B cell (primary cell): ENCODE data around the gene PIMREG. TPM values are rescaled to one million over a fixed set of nuclear protein-coding genes. Genes with fewer than 3 reads are reported as not detected.

Experiments used
- ATAC-seq: fragments of 200-7000 bp; cut with Tn5 transposase; one replicate; pipeline ENCODE4 v1.10.0; 2021; ENCODE audit warnings: low read depth, mild to moderate bottlenecking, moderate number of reproducible peaks, moderate library complexity
- CTCF ChIA-PET: fragments of 350-600 bp; sonication (Branson Sonifier 250); formaldehyde crosslinking; loops from one replicate; lab custom pipeline; 2021; ENCODE audit warnings: antibody characterized with exemption, inconsistent platforms; lab: Charles Lee
- POLR2A ChIA-PET: fragments of 350-600 bp; sonication (Branson Sonifier 250); formaldehyde crosslinking; loops from one replicate; lab custom pipeline; 2021; ENCODE audit warnings: antibody characterized with exemption; lab: Charles Lee
- DNase-seq: peaks from one replicate; pipeline ENCODE4 v3.0.0; 2013
- H2AFZ ChIP-seq: 2 replicates; pipeline ENCODE4 v1.6.1; 2012; ENCODE audit warnings: mild to moderate bottlenecking, low read depth, low read length; ENCODE audit not compliant: insufficient read depth, poor library complexity, severe bottlenecking
- H3K27ac ChIP-seq, 2 donors: 1 replicate in 1 of 2; 2 replicates in 1 of 2; pipeline ENCODE4 v1.5.1; 2012 to 2013; ENCODE audit warnings: low read length in 2 of 2, mild to moderate bottlenecking in 2 of 2, moderate library complexity in 1 of 2
- H3K27me3 ChIP-seq, 4 experiments: fragments of 200-600 bp in 1 of 4; sonication (generic) in 1 of 4; replicated peaks in 1 of 4; 1 replicate in 2 of 4; 2 replicates in 2 of 4; pipeline versions ENCODE4 v1.6.1 to v1.7.0; 2013 to 2016; ENCODE audit warnings: low read length in 3 of 4, mild to moderate bottlenecking in 2 of 4, mixed read lengths in 1 of 4, moderate library complexity in 1 of 4; ENCODE audit not compliant: insufficient read depth in 4 of 4, control insufficient read depth in 3 of 4; ENCODE audit errors: control extremely low read depth in 1 of 4
- H3K36me3 ChIP-seq, 2 experiments: replicated peaks in 1 of 2; 1 replicate in 1 of 2; 2 replicates in 1 of 2; pipeline versions ENCODE4 v1.6.1 to v1.7.1; 2013; ENCODE audit warnings: low read length in 1 of 2; ENCODE audit not compliant: insufficient read depth in 2 of 2, control insufficient read depth in 1 of 2; ENCODE audit errors: control extremely low read depth in 1 of 2, extremely low read depth in 1 of 2
- H3K4me1 ChIP-seq, 2 donors: fragments of 200-600 bp in 1 of 2; sonication (generic) in 1 of 2; 1 replicate in 1 of 2; 2 replicates in 1 of 2; pipeline versions ENCODE4 v1.5.1 to v1.6.1; 2013 to 2017; ENCODE audit warnings: low read length in 2 of 2; ENCODE audit not compliant: control insufficient read depth in 2 of 2, insufficient read depth in 2 of 2
- H3K4me2 ChIP-seq: replicated peaks from 2 replicates; pipeline ENCODE3; 2012; ENCODE audit warnings: mild to moderate bottlenecking, low read depth, low read length; ENCODE audit not compliant: poor library complexity, severe bottlenecking
- H3K4me3 ChIP-seq, 5 experiments: fragments of 200-600 bp in 1 of 5; sonication (generic) in 1 of 5; 1 replicate in 3 of 5; 2 replicates in 2 of 5; pipeline versions ENCODE4 v1.5.1 to v1.7.0; 2011 to 2016; ENCODE audit warnings: low read length in 4 of 5, mild to moderate bottlenecking in 4 of 5, low read depth in 2 of 5, control low read depth in 1 of 5, moderate library complexity in 1 of 5; ENCODE audit not compliant: insufficient read depth in 1 of 5; ENCODE audit errors: control extremely low read depth in 1 of 5, extremely low read depth in 1 of 5
- H3K79me2 ChIP-seq: fragments of 200-600 bp; sonication (generic); one replicate; pipeline ENCODE4 v1.6.0; 2016; ENCODE audit warnings: low read length; ENCODE audit not compliant: control insufficient read depth, insufficient read depth
- H3K9ac ChIP-seq: fragments of 200-600 bp; sonication (generic); 2 replicates; pipeline ENCODE4 v1.6.1; 2017; ENCODE audit warnings: mild to moderate bottlenecking, low read length, moderate library complexity
- H3K9me3 ChIP-seq, 3 donors: one replicate each; pipeline versions ENCODE4 v1.6.1 to v1.7.1; 2013; ENCODE audit warnings: low read length in 2 of 3; ENCODE audit not compliant: control insufficient read depth in 2 of 3, insufficient read depth in 1 of 3; ENCODE audit errors: control extremely low read depth in 1 of 3
- H4K20me1 ChIP-seq: 2 replicates; pipeline ENCODE4 v1.6.0; 2012; ENCODE audit warnings: mild to moderate bottlenecking, low read length; ENCODE audit not compliant: insufficient read depth, control insufficient read depth, poor library complexity, severe bottlenecking
- H3K27ac Mint-ChIP-seq: one replicate; pipeline ENCODE4 v1.8.0; 2021; ENCODE audit warnings: mixed read lengths
- H3K27me3 Mint-ChIP-seq: one replicate; pipeline ENCODE4 v1.8.0; 2021; ENCODE audit warnings: mixed read lengths
- H3K4me1 Mint-ChIP-seq: one replicate; pipeline ENCODE4 v1.8.0; 2021; ENCODE audit warnings: mixed read lengths
- H3K4me3 Mint-ChIP-seq: one replicate; pipeline ENCODE4 v1.8.0; 2021; ENCODE audit warnings: mixed read lengths
- H3K9me3 Mint-ChIP-seq: one replicate; pipeline ENCODE4 v1.8.0; 2022; ENCODE audit warnings: mixed read lengths; ENCODE audit not compliant: insufficient read depth
- CTCF ChIP-seq: fragments of 200-600 bp; IDR thresholded peaks from one replicate; pipeline ENCODE4 v1.8.0; 2022; ENCODE audit warnings: antibody characterized with exemption, mild to moderate bottlenecking
- EZH2 ChIP-seq: IDR thresholded peaks from 2 replicates; pipeline ENCODE4 v1.6.1; 2012; ENCODE audit warnings: borderline replicate concordance, low read depth, mild to moderate bottlenecking, moderate library complexity, low read length; ENCODE audit not compliant: insufficient read depth, poor library complexity, severe bottlenecking
- WGBS: methylation state at CpG from one replicate; pipeline ENCODE4 v1.1.5; 2013; ENCODE audit warnings: missing lambda C conversion rate; ENCODE audit not compliant: insufficient coverage; 5-methylcytosine and 5-hydroxymethylcytosine counted together
- intact Hi-C: fragments of 100-400 bp; cut with micrococcal nuclease; formaldehyde crosslinking; loops from one replicate; pipeline ENCODE4 v1.10.0; 2022
- polyA plus RNA-seq: library from polyadenylated mRNA; depleted of rRNA; stranded (reverse); fragments of >200 nt; gene quantifications from 2 replicates; pipeline ENCODE4 v1.2.3, GENCODE V29; 2012
- total RNA-seq, 2 donors: library from RNA; stranded (reverse); fragments of 120-200 nt in 1 of 2; gene quantifications; 1 replicate in 1 of 2; 2 replicates in 1 of 2; pipeline versions ENCODE4 v1.2.3 to v1.2.4, GENCODE V29; 2013 to 2022

The PIMREG gene
- total and polyA plus RNA-seq, 2 donors (not counting 1 experiment from before 2014, with no cell fraction given) = 0.21 TPM; not detected in 1

- H3K79me2 ChIP-seq = no peaks in the 10 kb centered on the region
- no peaks in the 10 kb centered on the region for H4K20me1 ChIP-seq
- H3K9me3 ChIP-seq = no peaks in the 10 kb centered on the region
- peaks cover 0 to 11% (median 0%) of the 10 kb centered on the region in 4 experiments for H3K27me3 ChIP-seq
- WGBS = 82% methylated on average over 10 of the region's 13 CpGs
- intact Hi-C loops = no loop called here
- Mint-ChIP-seq H3K27ac (no peak overlapping the region), H3K27me3 (peaks cover 37% of the 10 kb centered on the region), H3K4me3 (no peak overlapping the region), H3K4me1 (no peaks in the 10 kb centered on the region), H3K9me3 (no peaks in the 10 kb centered on the region)
- H3K9ac ChIP-seq = no peak overlapping the region
- no peak overlapping the region for H3K4me3 ChIP-seq
- H3K4me1 ChIP-seq = no peaks in the 10 kb centered on the region
- ChIA-PET POLR2A (no interaction called here), CTCF (no interaction called here)
- H3K27ac ChIP-seq = no peak overlapping the region
- no peak for TF ChIP-seq EZH2
- no peak for TF ChIP-seq CTCF
- no peak overlapping the region for H2AFZ ChIP-seq
- no peak overlapping the region for H3K4me2 ChIP-seq
- no peak for ATAC-seq
- DNase-seq = no peak
- H3K36me3 ChIP-seq = no peaks in the 10 kb centered on the region
These were observed 43.2 kb downstream of the PIMREG start for GRCh38 chr17:6487251-6488007.

DNA sequence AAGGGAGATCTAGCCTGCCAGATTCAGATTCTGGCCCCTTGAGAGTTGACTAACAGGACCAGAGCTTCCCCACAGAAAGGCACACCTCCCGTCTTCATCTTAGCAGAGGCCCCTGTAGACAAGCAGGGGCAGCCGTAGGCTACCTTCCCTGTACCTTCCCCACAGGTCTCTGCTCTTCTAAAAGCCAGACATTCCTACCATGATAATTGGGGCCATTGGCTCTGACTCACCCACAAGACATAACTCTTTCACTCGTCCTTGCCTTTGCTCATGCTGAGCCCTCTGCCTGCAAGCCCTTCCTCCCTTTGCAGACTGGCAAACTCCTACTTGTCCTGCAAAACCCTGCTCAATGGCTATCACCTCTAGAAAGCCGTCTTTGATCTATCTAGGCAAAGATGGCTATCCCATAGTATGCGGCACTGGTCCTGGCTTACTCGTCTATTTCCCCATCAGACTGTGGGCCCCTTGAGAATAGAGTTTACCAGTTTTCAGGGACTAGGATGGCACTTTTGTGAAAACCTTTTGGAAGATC, 43.8 kb downstream of the PIMREG start:
- Histone ChIP-seq H3K9ac (no peak overlapping the region), H3K4me2 (no peak overlapping the region), H3K4me3 (no peak overlapping the region), H2AFZ (no peak overlapping the region), H3K36me3 (no peaks in the 10 kb centered on the region), H4K20me1 (no peaks in the 10 kb centered on the region), H3K79me2 (no peaks in the 10 kb centered on the region), H3K9me3 (no peaks in the 10 kb centered on the region), H3K4me1 (no peaks in the 10 kb centered on the region), H3K27ac (no peak overlapping the region), H3K27me3 (peaks cover 0 to 11% (median 0%) of the 10 kb centered on the region in 4 experiments)
- Mint-ChIP-seq H3K27ac (no peak overlapping the region), H3K4me1 (no peaks in the 10 kb centered on the region), H3K27me3 (peaks cover 37% of the 10 kb centered on the region), H3K4me3 (no peak overlapping the region), H3K9me3 (no peaks in the 10 kb centered on the region)
- ATAC-seq = no peak
- ChIA-PET CTCF (no interaction called here), POLR2A (no interaction called here)
- no peak for DNase-seq
- WGBS = 76% methylated on average over 5 of the region's 6 CpGs
- intact Hi-C loops = no loop called here
- TF ChIP-seq CTCF (no peak), EZH2 (no peak)
